Fibroblast of pulmonary artery (primary cell): ENCODE measurements around the gene HPX.

Experiments used
- DNase-seq: peaks from one replicate; pipeline ENCODE4 v3.0.0-alpha.2; 2010; ENCODE audit warnings: low read depth
- H3K4me3 ChIP-seq: replicated peaks from 2 replicates; pipeline ENCODE4 v1.5.1; 2011; ENCODE audit warnings: low read depth, mild to moderate bottlenecking, control low read depth, low read length, moderate library complexity
- TF ChIP-seq, protein P1 (sequence below): IDR thresholded peaks from 2 replicates; pipeline ENCODE4 v1.5.1; 2011; ENCODE audit warnings: mild to moderate bottlenecking, control low read depth, low read length, inconsistent platforms; ENCODE audit errors: missing control alignments

The HPX gene

DNA sequence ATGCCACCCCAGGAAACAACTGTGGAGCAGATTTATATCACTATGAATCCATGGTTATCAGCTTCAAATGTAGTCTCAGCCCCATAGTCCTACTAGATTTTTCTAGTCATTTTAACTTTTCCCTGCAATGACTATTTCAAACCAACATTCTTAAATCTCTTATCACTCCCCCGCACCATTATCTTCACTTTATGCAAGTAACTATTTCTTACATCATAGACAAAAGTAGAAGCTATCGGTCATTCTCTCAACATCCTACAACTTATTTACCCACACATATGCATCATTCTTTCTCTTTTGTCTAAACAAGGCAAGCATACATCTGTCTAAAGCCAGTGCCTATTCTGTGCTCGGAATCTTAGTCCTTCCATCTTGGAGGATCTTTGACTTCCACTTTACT, 44.9 kb upstream of the HPX start:
- TF ChIP-seq, protein P1, sequence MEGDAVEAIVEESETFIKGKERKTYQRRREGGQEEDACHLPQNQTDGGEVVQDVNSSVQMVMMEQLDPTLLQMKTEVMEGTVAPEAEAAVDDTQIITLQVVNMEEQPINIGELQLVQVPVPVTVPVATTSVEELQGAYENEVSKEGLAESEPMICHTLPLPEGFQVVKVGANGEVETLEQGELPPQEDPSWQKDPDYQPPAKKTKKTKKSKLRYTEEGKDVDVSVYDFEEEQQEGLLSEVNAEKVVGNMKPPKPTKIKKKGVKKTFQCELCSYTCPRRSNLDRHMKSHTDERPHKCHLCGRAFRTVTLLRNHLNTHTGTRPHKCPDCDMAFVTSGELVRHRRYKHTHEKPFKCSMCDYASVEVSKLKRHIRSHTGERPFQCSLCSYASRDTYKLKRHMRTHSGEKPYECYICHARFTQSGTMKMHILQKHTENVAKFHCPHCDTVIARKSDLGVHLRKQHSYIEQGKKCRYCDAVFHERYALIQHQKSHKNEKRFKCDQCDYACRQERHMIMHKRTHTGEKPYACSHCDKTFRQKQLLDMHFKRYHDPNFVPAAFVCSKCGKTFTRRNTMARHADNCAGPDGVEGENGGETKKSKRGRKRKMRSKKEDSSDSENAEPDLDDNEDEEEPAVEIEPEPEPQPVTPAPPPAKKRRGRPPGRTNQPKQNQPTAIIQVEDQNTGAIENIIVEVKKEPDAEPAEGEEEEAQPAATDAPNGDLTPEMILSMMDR = no peak
- DNase-seq = peak; percentile 55
- H3K4me3 ChIP-seq = no peak overlapping the region

DNA sequence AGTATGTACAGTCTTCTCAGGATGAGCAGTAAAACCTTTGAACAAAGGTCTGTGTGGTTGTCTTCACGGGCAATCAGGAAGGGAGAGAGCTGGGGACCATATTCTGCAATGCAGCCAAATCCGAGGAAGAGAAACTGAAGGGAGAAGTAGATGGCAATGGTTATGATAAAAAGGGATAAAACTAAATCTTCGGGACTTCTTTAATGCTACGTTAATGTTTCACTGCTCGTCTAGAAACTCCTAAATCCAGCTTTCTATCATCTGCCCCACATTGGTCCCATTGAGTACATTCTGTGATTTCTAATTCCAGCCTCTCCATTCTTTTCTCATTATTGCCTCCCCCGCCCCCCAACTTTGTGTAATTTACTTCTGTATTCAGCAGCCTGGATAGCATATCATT, 42.2 kb upstream of the HPX start:
- TF ChIP-seq, protein P1 = no peak

DNA sequence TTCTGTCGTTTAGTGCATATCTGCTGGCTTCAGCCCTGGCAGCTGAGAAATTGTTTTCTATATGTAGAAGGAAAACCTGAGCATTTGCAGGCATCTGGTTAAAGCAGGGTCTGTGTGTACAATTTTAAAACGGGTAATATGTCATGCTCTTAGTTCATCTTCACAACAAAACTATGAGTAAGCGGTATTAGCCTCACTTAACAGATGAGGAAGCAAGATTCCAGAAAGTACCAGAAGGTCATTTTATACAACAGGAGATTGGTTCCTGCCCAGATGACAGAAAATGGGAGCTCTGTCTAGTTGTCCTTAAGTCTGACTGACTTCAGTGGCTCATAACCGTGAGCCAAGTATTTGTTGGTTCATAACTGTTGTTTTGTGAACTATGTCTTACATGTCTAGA, 41.7 kb upstream of the HPX start:
- TF ChIP-seq, protein P1 = no peak
- peak overlapping the region; percentile 81 for H3K4me3 ChIP-seq
- no peak for DNase-seq

More for the DNA sequence above, 42.2 kb upstream of the HPX start:
- no peak overlapping the region for H3K4me3 ChIP-seq
- DNase-seq = no peak

DNA sequence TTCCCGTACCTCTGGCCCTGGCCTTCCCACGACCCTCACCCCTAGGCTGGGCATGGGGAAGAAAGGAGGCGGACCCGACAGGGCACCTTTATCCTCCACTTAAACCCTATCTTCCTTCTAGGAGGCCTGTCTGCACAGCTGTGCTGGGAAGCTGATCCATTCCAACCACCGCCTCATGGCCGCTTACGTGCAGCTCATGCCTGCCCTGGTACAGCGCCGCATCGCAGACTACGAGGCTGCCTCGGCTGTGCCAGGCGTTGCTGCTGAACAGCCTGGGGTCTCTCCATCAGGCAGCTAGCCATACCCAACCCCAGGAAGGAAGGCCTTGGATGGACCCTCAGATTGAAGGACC, 41.1 kb upstream of the HPX start:
- TF ChIP-seq, protein P1 = no peak
- peak overlapping the region; percentile 81 for H3K4me3 ChIP-seq
- DNase-seq = peak; percentile 12

DNA sequence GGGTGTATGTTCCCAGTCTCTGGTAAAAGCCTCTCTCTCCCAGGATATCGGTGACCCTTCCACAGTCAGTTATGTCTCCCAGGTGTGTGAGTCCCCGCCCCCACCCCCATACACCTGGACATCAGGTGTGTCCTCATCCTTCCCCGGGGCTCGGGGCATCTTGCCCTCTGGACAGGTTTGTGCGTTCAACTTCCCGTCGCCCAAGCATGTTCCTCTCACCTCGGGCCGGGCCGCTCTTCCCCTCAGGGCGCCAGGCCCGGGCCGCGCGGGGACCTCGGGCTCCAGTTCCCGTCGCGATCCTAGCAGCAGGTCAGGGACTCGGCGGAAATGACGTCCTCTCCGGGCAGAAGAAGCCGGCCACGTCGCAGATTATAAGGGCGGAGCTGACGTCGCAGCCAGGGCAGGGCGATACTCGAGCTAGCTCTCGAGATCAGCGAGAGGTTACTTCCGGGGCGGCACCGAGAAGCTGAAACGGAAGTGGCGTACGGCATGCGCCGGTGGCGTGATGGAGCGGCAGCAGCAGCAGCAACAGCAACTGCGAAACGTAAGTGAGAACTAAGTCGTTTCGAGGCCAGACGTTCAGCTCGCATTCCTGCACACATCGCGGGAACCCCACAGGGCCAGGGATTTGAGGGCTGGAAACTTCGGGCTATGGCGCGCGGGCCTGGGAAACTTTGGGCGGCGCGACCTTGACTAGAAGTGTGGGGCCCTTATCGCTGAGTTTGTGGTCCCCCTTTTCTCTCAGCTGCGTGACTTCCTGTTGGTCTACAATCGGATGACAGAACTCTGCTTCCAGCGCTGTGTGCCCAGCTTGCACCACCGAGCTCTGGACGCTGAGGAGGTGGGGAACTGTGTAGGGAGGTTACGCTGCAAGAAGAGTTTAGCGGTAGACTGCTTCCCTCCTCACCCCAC, 40.5 kb upstream of the HPX start, which contains the start of the genes ARFIP2 and TIMM10B:
Gene ARFIP2, minus strand, starts transcription at position 320 of the 912 bp plus-strand sequence. CDS start 910 bp downstream, outside the sequence.
Gene TIMM10B, plus strand, starts transcription at position 490 of the 912 bp plus-strand sequence. Its CDS starts 16 bp downstream, at position 506.
- peak within 1 kb of the TSS; percentile 81 for H3K4me3 ChIP-seq
- TF ChIP-seq, protein P1 = no peak
- DNase-seq = peak; percentile 98

DNA sequence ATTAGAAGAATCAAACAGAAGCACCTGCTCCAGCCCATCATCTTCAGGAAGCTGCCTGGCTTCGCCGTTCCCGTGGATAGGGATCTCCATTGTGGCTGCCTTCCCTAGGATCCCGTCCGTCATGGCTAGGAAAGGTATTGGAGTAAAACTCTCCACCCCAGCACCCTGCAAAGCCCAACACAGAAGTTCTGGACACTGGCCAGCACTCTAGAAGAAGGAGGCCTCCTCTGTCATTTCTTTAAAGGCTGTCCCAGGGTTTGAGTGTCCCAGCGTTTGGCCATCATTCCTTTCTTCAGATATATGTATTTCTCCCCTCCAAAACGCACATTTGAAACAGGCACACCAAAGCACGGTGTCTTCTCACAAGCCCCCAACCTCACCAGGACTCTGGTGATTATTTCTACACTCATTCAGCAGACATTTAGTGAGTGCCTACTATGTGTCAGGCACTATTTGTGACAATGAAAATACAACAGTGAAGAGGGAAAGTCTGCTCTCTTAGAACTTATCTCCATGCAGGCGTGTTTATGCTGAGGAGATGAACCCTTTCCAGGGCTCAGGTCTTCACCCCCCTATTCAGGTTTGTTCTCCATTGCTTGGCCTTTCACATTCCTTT, 39.6 kb upstream of the HPX start:
- H3K4me3 ChIP-seq = peak overlapping the region; percentile 81
- TF ChIP-seq, protein P1 = no peak
- DNase-seq = no peak
